Measurements from ENCODE around the gene COL4A6.
"Not testable (repeated sequence)": the region's sequence is repeated elsewhere in the genome, so short reads cannot be mapped to it uniquely, and the experiment has no call there.

Gene COL4A6

GRCh38 chrX:108399418-108400165, 38.6 kb downstream of the COL4A6 start:
- DNase-seq (ENCODE audit: low read depth in 2 of 2): no peak

GRCh38 chrX:108397627-108398391, 40.4 kb downstream of the COL4A6 start:
- no peak for DNase-seq (ENCODE audit: low read depth in 2 of 2)

- DNase-seq (ENCODE audit: low read depth in 2 of 2): no peak
These were observed 41.2 kb downstream of the COL4A6 start for GRCh38 chrX:108396986-108397385.

GRCh38 chrX:108396188-108396891, 41.9 kb downstream of the COL4A6 start:
- no peak for DNase-seq (ENCODE audit: low read depth in 2 of 2)

GRCh38 chrX:108390976-108391717, 47.1 kb downstream of the COL4A6 start:
- DNase-seq (ENCODE audit: low read depth in 2 of 2): not testable (repeated sequence)

- DNase-seq (ENCODE audit: low read depth in 2 of 2): no peak
These were observed 53.4 kb downstream of the COL4A6 start for GRCh38 chrX:108384783-108385182.

- no peak for DNase-seq (ENCODE audit: low read depth in 2 of 2)
These were observed 58.0 kb downstream of the COL4A6 start for GRCh38 chrX:108380222-108380621.

- DNase-seq (ENCODE audit: low read depth in 2 of 2): not testable (repeated sequence)
These were observed 61.4 kb downstream of the COL4A6 start for GRCh38 chrX:108376821-108377220.

GRCh38 chrX:108375591-108375990, 62.6 kb downstream of the COL4A6 start:
- DNase-seq (ENCODE audit: low read depth in 2 of 2): not testable (repeated sequence)

- DNase-seq (ENCODE audit: low read depth in 2 of 2): no peak
These were observed 71.4 kb downstream of the COL4A6 start for GRCh38 chrX:108366644-108367406.

- DNase-seq (ENCODE audit: low read depth in 2 of 2): no peak
These were observed 76.2 kb downstream of the COL4A6 start for GRCh38 chrX:108362026-108362425.

- DNase-seq (ENCODE audit: low read depth in 2 of 2): no peak
These were observed 76.9 kb downstream of the COL4A6 start for GRCh38 chrX:108361316-108361715.

GRCh38 chrX:108359806-108360602, 78.2 kb downstream of the COL4A6 start:
- no peak for DNase-seq (ENCODE audit: low read depth in 2 of 2)

GRCh38 chrX:108353452-108353851, 84.8 kb downstream of the COL4A6 start:
- DNase-seq (ENCODE audit: low read depth in 2 of 2): no peak

GRCh38 chrX:108349210-108349609, 89.0 kb downstream of the COL4A6 start:
- DNase-seq (ENCODE audit: low read depth in 2 of 2): no peak

- DNase-seq (ENCODE audit: low read depth in 2 of 2): no peak
These were observed 89.7 kb downstream of the COL4A6 start for GRCh38 chrX:108348525-108348924.

GRCh38 chrX:108347800-108348199, 90.4 kb downstream of the COL4A6 start:
- DNase-seq (ENCODE audit: low read depth in 2 of 2): no peak

GRCh38 chrX:108344216-108344615, 94.0 kb downstream of the COL4A6 start:
- DNase-seq (ENCODE audit: low read depth in 2 of 2): no peak

- no peak for DNase-seq (ENCODE audit: low read depth in 2 of 2)
These were observed 96.3 kb downstream of the COL4A6 start for GRCh38 chrX:108341947-108342346.

GRCh38 chrX:108332281-108332680, 105.9 kb downstream of the COL4A6 start:
- DNase-seq (ENCODE audit: low read depth in 2 of 2): no peak

Measured in stimulated activated CD8-positive, alpha-beta memory T cell treated with anti-CD3 and anti-CD28 coated beads, Interleukin-7, amount 100 ng/mL, for 1 hour (primary cell).